Astrocyte (in vitro differentiated cells and primary cell): ENCODE results near the gene MIER1. TPM values are rescaled to one million over a fixed set of nuclear protein-coding genes. Genes with fewer than 3 reads are reported as not detected.

Experiments
- DNase-seq: peaks from one replicate; pipeline ENCODE4 v3.0.0-alpha.2; 2010; ENCODE audit warnings: low read depth
- FAIRE-seq: peaks from 2 replicates; lab custom pipeline; 2011; peaks lifted over from hg19 to GRCh38; lab: Jason Lieb, UNC
- H2AFZ ChIP-seq: 2 replicates; pipeline ENCODE4 v1.6.0; 2012; ENCODE audit warnings: low read depth, low read length, inconsistent platforms
- H3K27ac ChIP-seq: 2 replicates; pipeline ENCODE4 v1.5.1; 2011; ENCODE audit warnings: low read depth, low read length, inconsistent platforms
- H3K27me3 ChIP-seq: 2 replicates; pipeline ENCODE4 v1.6.0; 2011; ENCODE audit warnings: low read length, inconsistent platforms; ENCODE audit not compliant: insufficient read depth
- H3K36me3 ChIP-seq: 2 replicates; pipeline ENCODE4 v1.5.1; 2011; ENCODE audit warnings: low read length, inconsistent platforms; ENCODE audit not compliant: insufficient read depth
- H3K4me1 ChIP-seq: 2 replicates; pipeline ENCODE4 v1.5.1; 2011; ENCODE audit warnings: low read length, inconsistent platforms; ENCODE audit not compliant: insufficient read depth
- H3K4me2 ChIP-seq: 2 replicates; pipeline ENCODE4 v1.6.0; 2012; ENCODE audit warnings: low read length, inconsistent platforms
- H3K4me3 ChIP-seq: 2 replicates; pipeline ENCODE4 v1.5.1; 2011; ENCODE audit warnings: low read depth, mild to moderate bottlenecking, low read length, inconsistent platforms; ENCODE audit not compliant: insufficient read depth
- H3K79me2 ChIP-seq: 2 replicates; pipeline ENCODE4 v1.6.0; 2012; ENCODE audit warnings: mild to moderate bottlenecking, low read length, inconsistent platforms; ENCODE audit not compliant: insufficient read depth
- H3K9ac ChIP-seq: 2 replicates; pipeline ENCODE4 v1.6.0; 2012; ENCODE audit warnings: mild to moderate bottlenecking, low read length, inconsistent platforms
- H3K9me3 ChIP-seq: 2 replicates; pipeline ENCODE4 v1.5.1; 2012; ENCODE audit warnings: low read depth, mild to moderate bottlenecking, low read length, inconsistent platforms; ENCODE audit not compliant: insufficient read depth
- H4K20me1 ChIP-seq: 2 replicates; pipeline ENCODE4 v1.6.0; 2012; ENCODE audit warnings: low read length, inconsistent platforms; ENCODE audit not compliant: insufficient read depth
- H3K27ac Mint-ChIP-seq: one replicate; pipeline ENCODE4 v1.8.0; 2021; ENCODE audit warnings: mild to moderate bottlenecking, mixed read lengths; ENCODE audit not compliant: unreplicated experiment
- H3K27me3 Mint-ChIP-seq: one replicate; pipeline ENCODE4 v1.8.0; 2021; ENCODE audit warnings: low read depth, mixed read lengths; ENCODE audit not compliant: unreplicated experiment
- H3K36me3 Mint-ChIP-seq: one replicate; pipeline ENCODE4 v1.8.0; 2021; ENCODE audit warnings: low read depth, mixed read lengths; ENCODE audit not compliant: unreplicated experiment
- H3K4me1 Mint-ChIP-seq: one replicate; pipeline ENCODE4 v1.8.0; 2021; ENCODE audit warnings: low read depth, mixed read lengths; ENCODE audit not compliant: unreplicated experiment
- H3K4me3 Mint-ChIP-seq: one replicate; pipeline ENCODE4 v1.8.0; 2021; ENCODE audit warnings: mild to moderate bottlenecking, moderate library complexity, mixed read lengths; ENCODE audit not compliant: unreplicated experiment
- H3K9me3 Mint-ChIP-seq: one replicate; pipeline ENCODE4 v1.8.0; 2021; ENCODE audit warnings: mild to moderate bottlenecking, mixed read lengths; ENCODE audit not compliant: unreplicated experiment
- EZH2 ChIP-seq: IDR thresholded peaks from 2 replicates; pipeline ENCODE4 v1.6.1; 2012; ENCODE audit warnings: mild to moderate bottlenecking, low read length, inconsistent platforms; ENCODE audit not compliant: insufficient read depth
- total RNA-seq: library from RNA; stranded (reverse); gene quantifications from 2 replicates; pipeline ENCODE4 v1.2.1, GENCODE V29; 2021
- TF ChIP-seq, protein P1 (sequence below): IDR thresholded peaks from 2 replicates; pipeline ENCODE4 v1.5.1; 2011; ENCODE audit warnings: low read depth, mild to moderate bottlenecking, inconsistent platforms, low read length, moderate library complexity; ENCODE audit not compliant: insufficient read depth

MIER1 gene
- total RNA-seq, 1 donor from 2014 or later, result 40.2 TPM

DNA sequence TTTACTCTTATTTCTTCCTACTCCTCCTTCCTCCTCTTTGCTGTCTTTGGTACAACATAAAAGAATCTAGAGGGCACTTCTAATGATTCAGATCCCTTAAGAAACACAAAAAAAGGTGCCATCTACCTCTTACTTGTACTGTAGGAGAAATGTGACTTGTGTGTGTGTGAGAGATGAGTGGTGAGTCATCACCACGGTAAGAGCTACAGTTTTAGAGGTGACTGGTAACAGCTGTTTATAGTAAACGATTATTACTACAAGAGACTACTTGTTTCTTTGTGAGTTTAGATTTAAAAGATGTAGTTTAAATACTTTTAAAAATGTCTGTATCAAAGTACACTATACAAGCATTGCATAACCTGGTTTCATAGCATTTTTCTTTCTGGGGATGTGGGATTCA lies 88.8 kb downstream of the MIER1 start:
- no peak overlapping the region for H3K27ac Mint-ChIP-seq
- FAIRE-seq, result no peak

DNA sequence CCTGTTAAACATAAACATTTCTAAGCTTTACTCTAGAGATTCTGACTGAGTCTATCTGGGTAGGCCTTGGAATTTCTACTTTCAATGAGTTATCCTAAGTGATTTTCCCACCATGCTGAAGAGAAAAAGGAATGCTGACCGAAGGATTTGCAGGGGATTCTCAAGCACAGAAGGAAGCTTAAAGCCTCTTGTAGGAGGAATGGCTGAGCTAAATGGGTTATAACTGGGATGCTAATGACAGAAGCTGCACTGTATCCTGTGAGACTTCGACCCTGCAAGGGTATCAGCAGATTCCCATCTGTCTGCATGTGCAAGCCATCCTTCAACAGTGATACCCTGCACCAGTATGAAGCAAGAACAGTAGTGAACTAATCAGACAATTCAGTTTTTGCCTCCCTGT lies 93.8 kb downstream of the MIER1 start:
- H3K9me3 Mint-ChIP-seq, result no peaks in the 10 kb centered on the region
- peaks cover 3% of the 10 kb centered on the region for H3K36me3 Mint-ChIP-seq
- no peak overlapping the region for H3K4me3 Mint-ChIP-seq
- Histone ChIP-seq H3K27me3 (no peaks in the 10 kb centered on the region), H3K36me3 (peaks cover 4% of the 10 kb centered on the region), H3K9me3 (no peaks in the 10 kb centered on the region), H3K9ac (no peak overlapping the region), H4K20me1 (no peaks in the 10 kb centered on the region), H2AFZ (no peak overlapping the region), H3K4me1 (peaks cover 40% of the 10 kb centered on the region), H3K79me2 (no peaks in the 10 kb centered on the region), H3K4me3 (no peak overlapping the region), H3K4me2 (no peak overlapping the region), H3K27ac (peak overlapping the region; percentile 79)
- H3K27ac Mint-ChIP-seq, result peak overlapping the region; percentile 93
- TF ChIP-seq, protein P1, sequence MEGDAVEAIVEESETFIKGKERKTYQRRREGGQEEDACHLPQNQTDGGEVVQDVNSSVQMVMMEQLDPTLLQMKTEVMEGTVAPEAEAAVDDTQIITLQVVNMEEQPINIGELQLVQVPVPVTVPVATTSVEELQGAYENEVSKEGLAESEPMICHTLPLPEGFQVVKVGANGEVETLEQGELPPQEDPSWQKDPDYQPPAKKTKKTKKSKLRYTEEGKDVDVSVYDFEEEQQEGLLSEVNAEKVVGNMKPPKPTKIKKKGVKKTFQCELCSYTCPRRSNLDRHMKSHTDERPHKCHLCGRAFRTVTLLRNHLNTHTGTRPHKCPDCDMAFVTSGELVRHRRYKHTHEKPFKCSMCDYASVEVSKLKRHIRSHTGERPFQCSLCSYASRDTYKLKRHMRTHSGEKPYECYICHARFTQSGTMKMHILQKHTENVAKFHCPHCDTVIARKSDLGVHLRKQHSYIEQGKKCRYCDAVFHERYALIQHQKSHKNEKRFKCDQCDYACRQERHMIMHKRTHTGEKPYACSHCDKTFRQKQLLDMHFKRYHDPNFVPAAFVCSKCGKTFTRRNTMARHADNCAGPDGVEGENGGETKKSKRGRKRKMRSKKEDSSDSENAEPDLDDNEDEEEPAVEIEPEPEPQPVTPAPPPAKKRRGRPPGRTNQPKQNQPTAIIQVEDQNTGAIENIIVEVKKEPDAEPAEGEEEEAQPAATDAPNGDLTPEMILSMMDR, result no peak
- no peak for TF ChIP-seq EZH2
- no peaks in the 10 kb centered on the region for H3K27me3 Mint-ChIP-seq
- FAIRE-seq (no peak), DNase-seq (no peak)
- peaks cover 38% of the 10 kb centered on the region for H3K4me1 Mint-ChIP-seq

More for the DNA sequence above, 88.8 kb downstream of the MIER1 start:
- Histone ChIP-seq H3K4me3 (no peak overlapping the region), H3K36me3 (peaks cover 13% of the 10 kb centered on the region), H3K9me3 (no peaks in the 10 kb centered on the region), H3K4me2 (no peak overlapping the region), H4K20me1 (no peaks in the 10 kb centered on the region), H3K27ac (no peak overlapping the region), H3K27me3 (no peaks in the 10 kb centered on the region), H2AFZ (no peak overlapping the region), H3K9ac (no peak overlapping the region), H3K79me2 (peaks cover 12% of the 10 kb centered on the region), H3K4me1 (peaks cover 5% of the 10 kb centered on the region)
- Mint-ChIP-seq H3K4me1 (no peaks in the 10 kb centered on the region), H3K4me3 (no peak overlapping the region), H3K9me3 (no peaks in the 10 kb centered on the region), H3K27me3 (no peaks in the 10 kb centered on the region), H3K36me3 (peaks cover 17% of the 10 kb centered on the region)
- DNase-seq, result peak; percentile 81
- no peak for TF ChIP-seq EZH2
- TF ChIP-seq, protein P1, result no peak

- peak overlapping the region; percentile 9 for H3K4me3 ChIP-seq
- H3K9me3 Mint-ChIP-seq, result no peaks in the 10 kb centered on the region
- no peak overlapping the region for H2AFZ ChIP-seq
- H3K9me3 ChIP-seq, result no peaks in the 10 kb centered on the region
- H3K27ac ChIP-seq, result peak overlapping the region; percentile 79
- peaks cover 4% of the 10 kb centered on the region for H3K36me3 ChIP-seq
- TF ChIP-seq, protein P1, result no peak
- no peak for TF ChIP-seq EZH2
- H3K4me2 ChIP-seq, result peak overlapping the region; percentile 57
- peak overlapping the region; percentile 59 for H3K9ac ChIP-seq
- FAIRE-seq (peak; percentile 5), DNase-seq (no peak)
- H3K27ac Mint-ChIP-seq, result peak overlapping the region; percentile 93
- no peaks in the 10 kb centered on the region for H3K27me3 Mint-ChIP-seq
- H3K36me3 Mint-ChIP-seq, result peaks cover 4% of the 10 kb centered on the region
- peak overlapping the region; percentile 41 for H3K4me3 Mint-ChIP-seq
- H4K20me1 ChIP-seq, result no peaks in the 10 kb centered on the region
- peaks cover 40% of the 10 kb centered on the region for H3K4me1 ChIP-seq
- peaks cover 38% of the 10 kb centered on the region for H3K4me1 Mint-ChIP-seq
- H3K79me2 ChIP-seq, result no peaks in the 10 kb centered on the region
- H3K27me3 ChIP-seq, result no peaks in the 10 kb centered on the region
Observed at GRCh38 chr1:67019121-67019520, 94.3 kb downstream of the MIER1 start.
